ENCODE results near the gene NME4. TPM values are rescaled to one million over a fixed set of nuclear protein-coding genes. Genes with fewer than 3 reads are reported as not detected.

The NME4 gene
- total and polyA plus RNA-seq, 10 of the 15 experiments (the other 5 are each of a cell fraction or from before 2014, with no cell fraction given): 11.0 to 235 (median 97.7) TPM

DNA sequence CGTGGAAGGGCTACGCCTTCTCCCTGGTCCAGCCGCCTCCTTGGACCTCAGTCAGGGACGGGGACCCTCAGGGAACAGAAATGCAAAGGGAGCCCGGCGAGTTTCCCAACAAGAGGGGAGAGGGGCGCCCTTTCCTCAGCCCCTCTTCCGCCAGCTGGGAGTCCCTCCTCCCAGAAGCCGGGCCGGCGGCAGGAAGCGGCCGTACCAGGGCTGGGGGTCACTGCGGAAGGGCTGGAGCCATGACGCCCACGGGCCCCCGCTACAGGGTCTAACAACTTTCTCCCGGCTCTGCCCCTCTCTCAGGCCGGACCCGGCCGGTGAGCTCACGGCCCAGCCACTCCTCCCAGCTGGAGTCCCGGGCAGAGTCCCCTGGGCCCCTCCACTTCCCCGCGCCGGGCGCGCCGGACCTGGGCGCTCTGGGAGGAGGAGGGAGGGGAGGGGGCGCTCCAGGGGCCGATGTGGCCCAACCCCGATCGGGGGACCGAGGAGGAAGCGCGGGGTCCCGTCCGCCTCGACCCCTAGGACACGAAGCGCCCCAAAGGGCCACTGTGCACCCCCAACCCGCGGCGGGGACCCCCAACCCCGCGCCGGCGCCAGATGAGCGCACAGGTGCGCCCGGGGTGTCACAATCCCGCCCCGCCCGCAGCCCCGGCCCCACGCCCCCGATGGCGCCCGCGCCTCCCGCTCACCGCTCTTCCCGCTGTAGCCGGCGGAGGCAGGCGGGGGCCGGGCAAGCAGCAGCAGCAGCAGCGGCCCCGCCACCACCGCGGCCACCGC is 15.8 kb upstream of the NME4 start:
- RAD21 ChIA-PET (ENCODE audit: unreplicated experiment): interaction anchor here (1.0 kb wide), 2 partner anchors 11 to 28 kb away, joined by 3 read pairs; partner anchors contain the start of genes AXIN1 and MRPL28
- peak overlapping the region; percentile 78 for H3K9ac ChIP-seq (ENCODE audit: control insufficient read depth, insufficient read depth, low read length)
- CTCF ChIA-PET: interaction anchor here (0.8 kb wide), 1 partner anchor 21 kb away, joined by 3 read pairs; no protein-coding TSS in a partner anchor
- peak overlapping the region; percentile 89 for H3K4me2 ChIP-seq (ENCODE audit: control insufficient read depth, insufficient read depth)
- H3K4me3 ChIP-seq: peak overlapping the region; percentile 95
- H3K79me2 ChIP-seq (ENCODE audit: control insufficient read depth, insufficient read depth, low read length): peaks cover 14% of the 10 kb centered on the region
- SMC1A ChIA-PET (ENCODE audit: uncharacterized antibody, unreplicated experiment): no interaction called here
- intact Hi-C loops (cut with micrococcal nuclease; ENCODE audit: unreplicated experiment): no loop called here
- FAIRE-seq (no peak), DNase-seq (ENCODE audit: low read depth, low spot score) (no peak), ATAC-seq (peak; percentile 50)
- POLR2A ChIA-PET: interaction anchor here (0.7 to 3.8 kb wide), 3 partner anchors 10 to 186 kb away, joined by 3 to 22 read pairs (median 4); partner anchors contain the start of genes AXIN1, MRPL28 and NHLRC4
- peak overlapping the region; percentile 39; the same call in 1 of the 2 replicates for H3K27ac ChIP-seq (ENCODE audit: control insufficient read depth, insufficient read depth)
- H3K4me1 ChIP-seq (ENCODE audit: control insufficient read depth, insufficient read depth, low read length): peaks cover 14% of the 10 kb centered on the region
- H4K20me1 ChIP-seq (ENCODE audit: control insufficient read depth, insufficient read depth): no peaks in the 10 kb centered on the region
- BruUV-seq (replicated peaks): no TSS peak
- in situ Hi-C loops (cut with MboI): no loop called here
- no peaks in the 10 kb centered on the region for H3K27me3 ChIP-seq (replicated peaks in 1 of 2; ENCODE audit: control insufficient read depth in 2 of 2, insufficient read depth in 2 of 2, low read length in 1 of 2)
- under 1% methylated on average over 39 of the region's 73 CpGs for WGBS (ENCODE audit: insufficient coverage, insufficient replicate concordance, low lambda C conversion rate, missing lambda C conversion rate)
- H3K9me3 ChIP-seq (replicated peaks; ENCODE audit: control insufficient read depth, insufficient read depth, low read length): no peaks in the 10 kb centered on the region
- H2AFZ ChIP-seq (ENCODE audit: control insufficient read depth, low read depth, low read length): peak overlapping the region; percentile 19; the same call in 1 of the 2 replicates
- TF ChIP-seq GATAD2B (conservative IDR thresholded peaks at IDR 0.05; ENCODE audit: low read depth) (peak; percentile 65; the same call in 1 of the 2 replicates), IKZF1 (conservative IDR thresholded peaks at IDR 0.05) (peak; percentile 63; the same call in 1 of the 2 replicates), ZNF207 (IDR thresholded peaks at IDR 0.05; ENCODE audit: borderline replicate concordance) (0 out of 2 replicates have a peak, but pooled peaks have one; percentile 17), DPF2 (IDR thresholded peaks at IDR 0.05) (peak; percentile 48; the same call in 1 of the 2 replicates), ZNF384 (IDR thresholded peaks at IDR 0.05; ENCODE audit: borderline replicate concordance, low read depth, low read length) (no peak), IRF4 (IDR thresholded peaks at IDR 0.05; ENCODE audit: low read depth, low read length) (no peak), MEF2B (IDR thresholded peaks at IDR 0.05; ENCODE audit: partially characterized antibody, poor library complexity, severe bottlenecking) (peak; percentile 28), NR2C1 (IDR thresholded peaks at IDR 0.05) (no peak), NR2F1 (conservative IDR thresholded peaks at IDR 0.05) (0 out of 2 replicates have a peak, but pooled peaks have one; percentile 56), CBX3 (IDR thresholded peaks at IDR 0.05; ENCODE audit: borderline replicate concordance, low read depth) (no peak)
- peaks cover 0 to 2% of the 10 kb centered on the region in 2 experiments; a peak in 2 of 4 replicates for H3K36me3 ChIP-seq (ENCODE audit: control insufficient read depth in 2 of 2, insufficient read depth in 2 of 2, low read length in 1 of 2)
